Measurements from ENCODE around the gene SAMD3.
"Not testable (repeated sequence)": the region's sequence is repeated elsewhere in the genome, so short reads cannot be mapped to it uniquely, and the experiment has no call there.

Gene SAMD3

DNA sequence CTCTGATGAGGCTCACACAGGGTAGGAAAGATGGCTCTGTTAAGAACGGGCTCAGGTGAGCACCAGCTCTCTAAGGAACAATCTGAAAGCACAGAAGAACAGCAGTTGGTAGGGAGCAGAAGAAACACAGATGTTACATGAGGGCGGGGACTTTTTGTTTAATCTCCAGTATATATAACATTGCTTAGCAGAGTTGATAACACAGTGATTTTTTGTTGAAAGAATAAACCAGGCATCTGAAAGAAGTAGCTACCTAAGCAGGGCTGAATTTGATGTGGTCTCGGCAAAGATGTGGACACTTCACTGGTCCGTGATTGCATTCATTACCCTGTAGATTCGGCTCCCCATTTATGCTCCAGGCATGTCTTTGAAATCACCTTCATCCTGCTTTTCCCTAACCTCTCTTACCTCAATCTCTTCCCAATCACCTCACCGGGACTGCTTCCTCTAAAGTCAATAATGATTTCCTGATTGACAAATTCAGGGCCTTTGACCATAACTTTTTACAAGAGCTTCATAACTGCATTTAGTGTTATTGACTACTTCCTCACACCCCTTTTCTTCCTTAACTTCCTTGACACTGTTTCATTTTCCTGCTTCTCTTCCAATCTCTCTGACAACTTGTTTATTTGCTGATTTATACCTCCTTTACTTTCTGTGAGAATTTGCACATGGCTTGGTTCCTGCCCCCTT, 34.4 kb downstream of the SAMD3 start:
- no peak overlapping the region for H3K9ac ChIP-seq (ENCODE audit: insufficient read length)

DNA sequence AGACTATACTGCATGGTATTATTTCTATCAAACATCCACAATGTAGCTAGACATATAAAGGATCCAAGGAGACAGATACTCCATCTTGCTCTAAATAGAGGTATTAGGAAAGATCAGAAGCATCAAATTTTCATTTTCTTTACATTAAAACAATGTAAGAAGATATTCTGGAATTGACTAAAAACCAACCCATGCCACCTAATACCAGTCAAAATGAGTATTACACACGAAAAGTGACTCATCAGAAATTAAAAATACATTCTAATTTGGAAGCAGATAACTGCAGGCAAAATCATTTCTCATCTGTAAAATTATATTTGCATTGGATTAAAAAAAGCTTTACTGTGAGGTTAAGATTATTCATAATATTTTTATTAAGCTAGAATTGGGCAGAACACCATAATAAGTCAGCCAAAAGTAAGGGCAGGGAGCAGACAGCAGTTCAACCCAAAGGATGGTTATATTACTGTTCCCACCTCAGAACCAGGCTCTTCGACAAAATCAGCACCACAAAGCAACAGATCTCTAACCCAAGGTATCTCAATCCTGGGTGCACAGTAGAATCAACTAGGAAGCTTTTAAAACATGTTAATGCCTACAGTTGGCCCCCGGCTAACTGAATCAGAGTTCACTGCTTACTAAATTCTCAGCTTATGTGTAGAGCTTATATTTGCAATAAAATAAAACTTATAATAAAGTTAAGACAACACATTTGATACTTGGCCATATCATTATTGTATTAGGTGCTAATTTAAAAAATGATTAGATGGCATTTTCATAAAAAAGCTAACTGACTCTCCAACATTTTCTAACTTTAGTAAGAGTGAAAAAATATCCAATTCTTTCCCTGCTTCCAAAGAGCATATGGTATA, 35.2 kb downstream of the SAMD3 start:
- Histone ChIP-seq H3K9me3 (ENCODE audit: low read depth, low read length) (no peaks in the 10 kb centered on the region), H3K9ac (ENCODE audit: insufficient read length) (no peak overlapping the region), H3K27ac (no peak overlapping the region), H3K4me3 (no peak overlapping the region), H3K36me3 (ENCODE audit: insufficient read depth, low read length) (no peaks in the 10 kb centered on the region)
- TF ChIP-seq POLR2AphosphoS5 (IDR thresholded peaks at IDR 0.05; ENCODE audit: borderline replicate concordance, low read depth, low read length), result no peak
- TF ChIP-seq FOXP2 (optimal IDR thresholded peaks at IDR 0.05; ENCODE audit: control extremely low read depth, extremely low read length, insufficient read depth), result no peak
- no peak for TF ChIP-seq EZH2 (IDR thresholded peaks at IDR 0.05)
- no peak for DNase-seq (ENCODE audit: low read depth, low spot score)

More for the DNA sequence above, 34.4 kb downstream of the SAMD3 start:
- no peak for DNase-seq (ENCODE audit: low read depth, low spot score)
- Histone ChIP-seq H3K9me3 (ENCODE audit: low read depth, low read length) (no peaks in the 10 kb centered on the region), H3K4me3 (no peak overlapping the region), H3K27ac (no peak overlapping the region), H3K36me3 (ENCODE audit: insufficient read depth, low read length) (no peaks in the 10 kb centered on the region)
- no peak for TF ChIP-seq POLR2AphosphoS5 (IDR thresholded peaks at IDR 0.05; ENCODE audit: borderline replicate concordance, low read depth, low read length)
- no peak for TF ChIP-seq FOXP2 (optimal IDR thresholded peaks at IDR 0.05; ENCODE audit: control extremely low read depth, extremely low read length, insufficient read depth)
- no peak for TF ChIP-seq EZH2 (IDR thresholded peaks at IDR 0.05)

DNA sequence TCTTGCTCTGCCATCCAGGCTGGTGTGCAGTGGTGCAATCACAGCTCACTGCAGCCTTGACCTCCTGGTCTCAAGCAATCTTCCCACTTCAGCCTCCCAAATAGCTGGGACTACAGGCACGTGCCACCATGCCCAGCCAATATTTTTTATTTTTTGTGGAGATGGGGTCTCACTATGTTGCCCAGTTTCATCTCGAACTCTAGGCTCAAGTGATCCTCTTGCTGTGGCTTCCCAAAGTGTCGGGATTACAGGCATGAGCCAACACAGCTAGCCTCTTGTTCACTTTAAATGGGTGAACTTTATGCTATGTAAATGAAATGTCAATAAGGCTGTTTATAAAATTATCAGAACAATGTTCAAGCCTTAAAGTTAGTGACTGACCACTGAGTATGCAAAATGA, 37.1 kb downstream of the SAMD3 start:
- no peak overlapping the region for H3K9ac ChIP-seq (ENCODE audit: insufficient read length)
- TF ChIP-seq EZH2 (IDR thresholded peaks at IDR 0.05) (no peak), FOXP2 (optimal IDR thresholded peaks at IDR 0.05; ENCODE audit: control extremely low read depth, extremely low read length, insufficient read depth) (no peak), POLR2AphosphoS5 (IDR thresholded peaks at IDR 0.05; ENCODE audit: borderline replicate concordance, low read depth, low read length) (no peak)
- DNase-seq (ENCODE audit: low read depth, low spot score), result no peak
- H3K36me3 ChIP-seq (ENCODE audit: insufficient read depth, low read length), result no peaks in the 10 kb centered on the region
- H3K27ac ChIP-seq, result no peak overlapping the region
- H3K4me3 ChIP-seq, result no peak overlapping the region
- no peaks in the 10 kb centered on the region for H3K9me3 ChIP-seq (ENCODE audit: low read depth, low read length)

DNA sequence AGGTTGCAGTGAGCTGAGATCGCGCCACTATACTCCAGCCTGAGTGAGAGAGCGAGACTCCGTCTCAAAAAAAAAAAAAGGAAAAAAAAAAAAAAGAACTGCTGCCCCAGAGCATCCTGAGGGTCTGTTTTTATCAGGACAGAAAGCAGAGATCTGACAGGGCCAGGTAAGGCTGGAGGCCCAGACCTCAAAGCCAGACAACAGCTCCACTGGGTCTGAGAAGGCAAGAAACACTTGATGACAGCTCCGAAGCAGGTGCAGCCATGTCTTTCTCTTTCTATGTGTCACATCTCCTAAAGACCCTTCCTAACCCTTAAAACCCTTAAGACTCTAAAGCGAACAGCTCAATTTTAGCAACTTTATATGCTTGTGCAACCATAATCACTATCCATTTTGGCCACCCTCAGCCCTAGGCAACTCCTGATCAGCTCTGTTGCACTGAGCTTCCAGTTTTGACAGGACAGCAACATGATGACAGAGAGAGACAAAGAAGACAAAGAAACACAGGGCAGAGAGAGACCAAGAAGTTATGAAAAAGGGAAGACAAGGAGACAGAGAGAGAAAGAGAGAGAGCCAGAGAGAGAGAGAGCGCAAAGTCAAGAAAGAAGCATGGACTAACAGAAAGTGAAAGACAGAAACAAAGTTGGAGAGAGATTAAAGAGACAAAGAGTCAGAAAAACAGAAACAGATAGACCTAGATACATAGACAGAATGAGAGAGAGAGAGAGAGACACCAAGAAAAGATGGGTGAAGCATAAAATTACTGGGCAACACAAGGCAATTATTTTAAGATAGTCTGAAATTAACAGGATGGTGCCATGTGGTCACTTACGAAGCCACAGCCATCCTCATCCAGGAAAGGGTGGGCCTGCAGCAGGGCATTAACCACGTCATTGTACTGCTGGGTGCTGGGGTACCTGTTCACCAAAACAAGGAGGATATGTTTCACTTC, 39.2 kb downstream of the SAMD3 start:
- H3K4me3 ChIP-seq, result no peak overlapping the region
- no peak overlapping the region for H3K9ac ChIP-seq (ENCODE audit: insufficient read length)
- H3K9me3 ChIP-seq (ENCODE audit: low read depth, low read length), result no peaks in the 10 kb centered on the region
- TF ChIP-seq EZH2 (IDR thresholded peaks at IDR 0.05), result no peak
- TF ChIP-seq FOXP2 (optimal IDR thresholded peaks at IDR 0.05; ENCODE audit: control extremely low read depth, extremely low read length, insufficient read depth), result no peak
- no peak for TF ChIP-seq POLR2AphosphoS5 (IDR thresholded peaks at IDR 0.05; ENCODE audit: borderline replicate concordance, low read depth, low read length)
- no peak overlapping the region for H3K27ac ChIP-seq
- H3K36me3 ChIP-seq (ENCODE audit: insufficient read depth, low read length), result no peaks in the 10 kb centered on the region
- DNase-seq (ENCODE audit: low read depth, low spot score), result no peak

DNA sequence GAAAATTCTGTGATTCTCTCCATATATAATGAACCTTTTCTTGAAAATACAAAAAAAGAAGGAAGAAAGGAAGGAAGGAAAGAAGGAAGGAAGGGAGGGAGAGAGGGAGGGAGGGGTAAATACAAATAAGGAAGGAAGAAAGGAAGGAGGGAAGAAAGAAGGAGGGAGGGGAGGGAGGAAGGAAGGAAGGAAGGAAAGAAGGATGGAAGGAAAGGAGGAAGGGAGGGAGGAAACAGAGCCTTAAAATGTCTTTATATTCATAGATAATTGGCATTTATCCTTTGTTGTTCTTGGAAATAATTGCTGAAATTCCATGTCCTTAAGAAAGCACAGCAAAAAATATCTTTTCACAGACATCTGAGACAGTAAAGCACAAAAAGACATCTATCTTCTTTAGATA, 40.3 kb downstream of the SAMD3 start:
- H3K36me3 ChIP-seq (ENCODE audit: insufficient read depth, low read length), result no peaks in the 10 kb centered on the region
- no peak overlapping the region for H3K9ac ChIP-seq (ENCODE audit: insufficient read length)
- H3K4me3 ChIP-seq, result no peak overlapping the region
- no peak overlapping the region for H3K27ac ChIP-seq
- H3K9me3 ChIP-seq (ENCODE audit: low read depth, low read length), result no peaks in the 10 kb centered on the region
- TF ChIP-seq POLR2AphosphoS5 (IDR thresholded peaks at IDR 0.05; ENCODE audit: borderline replicate concordance, low read depth, low read length), result no peak
- no peak for TF ChIP-seq EZH2 (IDR thresholded peaks at IDR 0.05)
- TF ChIP-seq FOXP2 (optimal IDR thresholded peaks at IDR 0.05; ENCODE audit: control extremely low read depth, extremely low read length, insufficient read depth), result no peak
- no peak for DNase-seq (ENCODE audit: low read depth, low spot score)

- DNase-seq (ENCODE audit: low read depth, low spot score), result no peak
- H3K9ac ChIP-seq (ENCODE audit: insufficient read length), result no peak overlapping the region
- no peaks in the 10 kb centered on the region for H3K36me3 ChIP-seq (ENCODE audit: insufficient read depth, low read length)
- H3K27ac ChIP-seq, result no peak overlapping the region
- H3K4me3 ChIP-seq, result no peak overlapping the region
- TF ChIP-seq POLR2AphosphoS5 (IDR thresholded peaks at IDR 0.05; ENCODE audit: borderline replicate concordance, low read depth, low read length) (no peak), EZH2 (IDR thresholded peaks at IDR 0.05) (no peak), FOXP2 (optimal IDR thresholded peaks at IDR 0.05; ENCODE audit: control extremely low read depth, extremely low read length, insufficient read depth) (no peak)
- no peaks in the 10 kb centered on the region for H3K9me3 ChIP-seq (ENCODE audit: low read depth, low read length)
These were observed 44.1 kb downstream of the SAMD3 start for GRCh38 chr6:130178692-130179091.

GRCh38 chr6:130176378-130176777, 46.4 kb downstream of the SAMD3 start:
- DNase-seq (ENCODE audit: low read depth, low spot score), result no peak
- no peaks in the 10 kb centered on the region for H3K9me3 ChIP-seq (ENCODE audit: low read depth, low read length)
- no peak overlapping the region for H3K4me3 ChIP-seq
- no peak overlapping the region for H3K9ac ChIP-seq (ENCODE audit: insufficient read length)
- no peaks in the 10 kb centered on the region for H3K36me3 ChIP-seq (ENCODE audit: insufficient read depth, low read length)
- no peak overlapping the region for H3K27ac ChIP-seq
- TF ChIP-seq POLR2AphosphoS5 (IDR thresholded peaks at IDR 0.05; ENCODE audit: borderline replicate concordance, low read depth, low read length), result no peak
- no peak for TF ChIP-seq EZH2 (IDR thresholded peaks at IDR 0.05)
- no peak for TF ChIP-seq FOXP2 (optimal IDR thresholded peaks at IDR 0.05; ENCODE audit: control extremely low read depth, extremely low read length, insufficient read depth)

DNA sequence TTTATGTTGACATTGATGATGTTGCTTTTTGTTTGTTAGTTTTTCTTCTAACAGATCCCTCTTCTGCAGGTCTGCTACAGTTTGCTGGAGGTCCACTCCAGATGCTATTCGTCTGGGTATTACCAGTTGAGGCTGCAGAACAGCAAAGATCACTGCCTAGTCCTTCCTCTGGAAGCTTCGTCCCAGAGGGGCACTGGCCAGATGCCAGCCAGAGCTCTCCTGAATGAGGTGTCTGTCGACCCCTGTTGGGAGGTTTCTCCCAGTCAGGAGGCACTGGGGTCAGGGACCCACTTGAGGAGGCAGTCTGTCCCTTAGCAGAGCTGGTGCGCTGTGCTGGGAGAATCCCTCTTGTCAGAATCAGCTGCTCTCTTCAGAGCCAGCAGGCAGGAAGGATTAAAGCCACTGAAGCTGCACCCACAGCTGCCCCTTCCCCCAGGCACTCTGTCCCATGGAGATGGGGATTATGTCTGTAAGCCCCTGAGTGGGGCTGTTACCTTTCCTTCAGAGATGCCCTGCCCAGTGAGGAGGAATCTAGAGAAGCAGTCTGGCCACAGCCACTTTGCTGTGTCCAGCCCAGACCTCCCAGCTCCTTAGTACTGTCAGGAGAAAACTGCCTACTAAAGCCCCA, 49.3 kb downstream of the SAMD3 start:
- not testable (repeated sequence) for H3K9me3 ChIP-seq (ENCODE audit: low read depth, low read length); DNase-seq (ENCODE audit: low read depth, low spot score); H3K9ac ChIP-seq (ENCODE audit: insufficient read length); H3K36me3 ChIP-seq (ENCODE audit: insufficient read depth, low read length); H3K4me3 ChIP-seq; H3K27ac ChIP-seq

DNA sequence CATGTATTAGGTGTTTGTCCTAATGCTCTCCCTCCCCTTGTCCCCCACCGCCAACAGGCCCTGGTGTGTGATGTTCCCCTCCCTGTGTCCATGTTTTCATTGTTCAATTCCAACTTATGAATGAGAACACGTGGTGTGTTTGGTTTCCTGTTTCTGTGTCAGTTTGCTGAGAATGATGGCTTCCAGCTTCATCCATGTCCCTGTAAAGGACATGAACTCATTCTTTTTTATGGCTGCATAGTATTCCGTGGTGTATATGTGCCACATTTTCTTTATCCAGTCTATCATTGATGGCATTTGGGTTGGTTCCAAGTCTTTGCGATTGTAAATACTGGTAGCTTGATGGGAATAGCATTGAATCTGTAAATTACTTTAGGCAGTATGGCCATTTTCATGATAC, 52.6 kb downstream of the SAMD3 start:
- H3K9me3 ChIP-seq (ENCODE audit: low read depth, low read length); H3K4me3 ChIP-seq; H3K36me3 ChIP-seq (ENCODE audit: insufficient read depth, low read length); H3K27ac ChIP-seq; DNase-seq (ENCODE audit: low read depth, low spot score); H3K9ac ChIP-seq (ENCODE audit: insufficient read length): not testable (repeated sequence)

Data from SK-N-MC (cell line).